PFSK-1 (cell line): Measurements from ENCODE around the gene TAF1L.

ENCODE experiments used
- FOXP2 ChIP-seq: optimal IDR thresholded peaks from 2 replicates; pipeline ENCODE3; 2011; ENCODE audit warnings: borderline replicate concordance, control low read depth, inconsistent platforms; ENCODE audit not compliant: insufficient read depth; ENCODE audit errors: extremely low read length, extremely low read depth
- POLR2AphosphoS5 ChIP-seq: IDR thresholded peaks from 2 replicates; pipeline ENCODE4 v1.6.1; 2012; ENCODE audit warnings: low read depth, mild to moderate bottlenecking, control low read depth, low read length, moderate library complexity
- REST ChIP-seq, 2 experiments: IDR thresholded peaks; 2 replicates each; pipeline versions ENCODE4 v1.6.1 to v1.8.0; 2011 to 2012; ENCODE audit warnings: low read depth in 2 of 2, low read length in 2 of 2, control low read depth in 1 of 2, inconsistent platforms in 1 of 2, mild to moderate bottlenecking in 1 of 2, moderate library complexity in 1 of 2; ENCODE audit not compliant: insufficient read depth in 1 of 2
- SIN3A ChIP-seq: IDR thresholded peaks from 2 replicates; pipeline ENCODE4 v1.6.1; 2012; ENCODE audit warnings: mild to moderate bottlenecking, low read length, moderate library complexity, borderline replicate concordance; ENCODE audit not compliant: insufficient read depth
- TAF1 ChIP-seq: IDR thresholded peaks from 2 replicates; pipeline ENCODE4 v1.6.1; 2012; ENCODE audit warnings: low read length, control low read depth, borderline replicate concordance; ENCODE audit not compliant: insufficient read depth

Gene TAF1L

GRCh38 chr9:32579706-32580331, 55.6 kb downstream of the TAF1L start:
- TF ChIP-seq POLR2AphosphoS5 = no peak
- TF ChIP-seq REST (IDR thresholded peaks at IDR 0.05; ENCODE audit: insufficient read depth in 1 of 2, low read depth in 2 of 2, low read length in 2 of 2) = no peak
- TF ChIP-seq FOXP2 = no peak
- no peak for TF ChIP-seq TAF1
- no peak for TF ChIP-seq SIN3A
